ENCODE data around the gene CLCN4.
A peak's percentile ranks its signal among the peaks of the same experiment; 100 is the strongest.

The CLCN4 gene

GRCh38 chrX:10156199-10157031 lies at the start of gene CLCN4:
CLCN4 (plus strand) TSS chrX:10156975; CDS start chrX:10185033, 28,058 bp downstream.
- DNase-seq = peak; percentile 23

GRCh38 chrX:10107483-10107882 lies 49.3 kb upstream of the CLCN4 start:
- DNase-seq = no peak

GRCh38 chrX:10108288-10108687 lies 48.5 kb upstream of the CLCN4 start:
- no peak for DNase-seq

GRCh38 chrX:10109695-10110094 lies 47.1 kb upstream of the CLCN4 start:
- DNase-seq = no peak

- no peak for DNase-seq
Measured at GRCh38 chrX:10110316-10110935, 46.3 kb upstream of the CLCN4 start.

- no peak for DNase-seq
Measured at GRCh38 chrX:10110984-10111363, 45.8 kb upstream of the CLCN4 start.

GRCh38 chrX:10111364-10112148 lies 45.2 kb upstream of the CLCN4 start:
- DNase-seq = no peak

GRCh38 chrX:10112510-10112909 lies 44.3 kb upstream of the CLCN4 start:
- no peak for DNase-seq

- no peak for DNase-seq
Measured at GRCh38 chrX:10115082-10115481, 41.7 kb upstream of the CLCN4 start.

- no peak for DNase-seq
Measured at GRCh38 chrX:10117301-10117700, 39.5 kb upstream of the CLCN4 start.

GRCh38 chrX:10117864-10118377 lies 38.9 kb upstream of the CLCN4 start:
- DNase-seq = no peak

- no peak for DNase-seq
Measured at GRCh38 chrX:10118530-10118929, 38.2 kb upstream of the CLCN4 start.

- DNase-seq = peak; percentile 86
Measured at GRCh38 chrX:10119399-10119990, 37.3 kb upstream of the CLCN4 start.

- DNase-seq = no peak
Measured at GRCh38 chrX:10120331-10120730, 36.4 kb upstream of the CLCN4 start.

GRCh38 chrX:10120828-10121227 lies 35.9 kb upstream of the CLCN4 start:
- DNase-seq = no peak

- no peak for DNase-seq
Measured at GRCh38 chrX:10121787-10122186, 35.0 kb upstream of the CLCN4 start.

- no peak for DNase-seq
Measured at GRCh38 chrX:10124506-10125247, 32.1 kb upstream of the CLCN4 start.

- no peak for DNase-seq
Measured at GRCh38 chrX:10125248-10125615, 31.5 kb upstream of the CLCN4 start.

- no peak for DNase-seq
Measured at GRCh38 chrX:10126044-10126443, 30.7 kb upstream of the CLCN4 start.

- no peak for DNase-seq
Measured at GRCh38 chrX:10126834-10127233, 29.9 kb upstream of the CLCN4 start.

GRCh38 chrX:10128386-10128785 lies 28.4 kb upstream of the CLCN4 start:
- no peak for DNase-seq

GRCh38 chrX:10129229-10129628 lies 27.5 kb upstream of the CLCN4 start:
- DNase-seq = no peak
